ENCODE measurements around the gene MLPH.

DNA sequence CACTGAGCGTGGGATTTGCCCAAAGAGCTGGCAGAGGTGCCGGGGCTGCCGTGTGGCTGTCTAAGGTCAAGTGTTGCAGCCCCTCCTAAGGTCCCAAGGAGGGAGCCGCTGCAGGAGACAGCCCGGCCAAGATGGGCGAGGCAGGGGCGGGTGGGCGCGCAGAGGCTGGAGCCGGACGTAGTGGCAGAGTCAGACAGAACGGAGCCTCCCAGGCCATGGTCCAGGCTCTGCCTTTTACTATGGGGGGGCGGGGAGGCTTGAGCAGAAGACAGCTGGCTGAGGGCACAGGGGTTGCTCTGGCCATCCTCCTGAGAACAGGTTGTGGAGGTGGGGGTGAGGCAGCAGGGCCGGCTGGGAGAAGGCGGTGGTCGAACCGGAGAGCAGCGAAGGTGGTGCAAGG, 51.9 kb downstream of the MLPH start:
- no peak for TF ChIP-seq FOXK2 (IDR thresholded peaks at IDR 0.05)
- TF ChIP-seq SUZ12 (IDR thresholded peaks at IDR 0.05), result no peak
- TF ChIP-seq TARDBP (IDR thresholded peaks at IDR 0.05), result no peak
- TF ChIP-seq, protein P1, sequence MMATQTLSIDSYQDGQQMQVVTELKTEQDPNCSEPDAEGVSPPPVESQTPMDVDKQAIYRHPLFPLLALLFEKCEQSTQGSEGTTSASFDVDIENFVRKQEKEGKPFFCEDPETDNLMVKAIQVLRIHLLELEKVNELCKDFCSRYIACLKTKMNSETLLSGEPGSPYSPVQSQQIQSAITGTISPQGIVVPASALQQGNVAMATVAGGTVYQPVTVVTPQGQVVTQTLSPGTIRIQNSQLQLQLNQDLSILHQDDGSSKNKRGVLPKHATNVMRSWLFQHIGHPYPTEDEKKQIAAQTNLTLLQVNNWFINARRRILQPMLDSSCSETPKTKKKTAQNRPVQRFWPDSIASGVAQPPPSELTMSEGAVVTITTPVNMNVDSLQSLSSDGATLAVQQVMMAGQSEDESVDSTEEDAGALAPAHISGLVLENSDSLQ (IDR thresholded peaks at IDR 0.05), result no peak
- TF ChIP-seq SP1 (IDR thresholded peaks at IDR 0.05), result no peak
- TF ChIP-seq FOXM1 (IDR thresholded peaks at IDR 0.05; ENCODE audit: borderline replicate concordance), result no peak
- no peak for TF ChIP-seq ARNT (IDR thresholded peaks at IDR 0.05)
- TF ChIP-seq CTBP1 (IDR thresholded peaks at IDR 0.05; ENCODE audit: borderline replicate concordance), result no peak
